Measurements from ENCODE around the gene FARP2. TPM values are rescaled to one million over a fixed set of nuclear protein-coding genes. Genes with fewer than 3 reads are reported as not detected.
"Not testable (repeated sequence)": the region's sequence is repeated elsewhere in the genome, so short reads cannot be mapped to it uniquely, and the experiment has no call there.

FARP2 gene
- total RNA-seq, 1 donor from 2014 or later, result 63.6 TPM

DNA sequence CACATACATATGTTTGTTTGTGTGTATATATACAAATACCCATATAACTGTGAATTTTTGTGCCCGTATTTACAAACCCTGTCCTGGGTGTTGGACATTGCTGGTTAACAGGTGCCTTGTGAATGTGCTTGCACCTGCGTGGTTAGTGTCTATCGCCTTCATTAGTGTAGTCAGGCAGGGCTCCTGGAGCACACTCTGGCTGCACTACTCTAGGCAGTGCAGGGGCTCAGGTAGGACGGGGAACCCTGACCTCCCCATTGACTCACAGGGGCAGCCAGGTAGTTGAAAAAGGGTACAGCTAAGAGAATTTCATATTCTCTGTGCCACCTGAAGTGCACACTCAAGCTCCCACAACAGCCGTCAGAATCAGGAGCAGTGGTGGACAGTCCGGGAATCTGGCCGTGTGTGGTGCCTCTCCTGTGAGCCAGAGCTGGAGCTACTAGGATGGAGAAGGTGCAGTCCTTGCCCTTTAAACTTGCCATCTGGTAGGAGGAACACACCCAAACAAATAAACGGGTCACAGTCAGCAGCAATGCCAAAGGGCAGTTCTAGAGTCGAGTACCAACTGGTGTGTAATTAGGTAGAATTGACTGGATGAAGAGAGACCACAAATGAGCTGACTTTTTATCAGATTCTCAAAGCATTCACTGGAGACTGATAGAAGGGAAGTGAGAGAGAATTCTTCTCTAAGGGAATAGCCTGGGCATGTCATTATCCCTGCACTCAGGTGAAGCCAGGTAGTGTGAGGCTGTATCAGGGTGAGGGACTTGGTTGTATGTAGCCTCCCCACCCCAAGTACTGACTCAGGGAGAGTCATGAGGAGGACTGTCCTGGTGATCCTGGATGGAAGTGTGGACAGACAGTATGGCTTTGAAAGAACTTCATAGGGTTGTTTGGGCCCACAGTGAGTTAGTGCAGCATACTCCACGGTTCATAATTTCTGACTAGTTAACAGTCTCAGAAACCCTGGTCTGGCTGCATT is 44.1 kb downstream of the FARP2 start:
- Mint-ChIP-seq H3K36me3 (ENCODE audit: insufficient read depth) (peaks cover 3% of the 10 kb centered on the region), H3K9me3 (ENCODE audit: low read depth) (no peaks in the 10 kb centered on the region), H3K4me3 (ENCODE audit: low read depth) (no peak overlapping the region), H3K27me3 (no peaks in the 10 kb centered on the region), H3K4me1 (ENCODE audit: low read depth) (peaks cover 6% of the 10 kb centered on the region), H3K27ac (peak overlapping the region; percentile 54)
- no peak for DNase-seq (ENCODE audit: low spot score, unreplicated experiment)
- TF ChIP-seq, protein P1, sequence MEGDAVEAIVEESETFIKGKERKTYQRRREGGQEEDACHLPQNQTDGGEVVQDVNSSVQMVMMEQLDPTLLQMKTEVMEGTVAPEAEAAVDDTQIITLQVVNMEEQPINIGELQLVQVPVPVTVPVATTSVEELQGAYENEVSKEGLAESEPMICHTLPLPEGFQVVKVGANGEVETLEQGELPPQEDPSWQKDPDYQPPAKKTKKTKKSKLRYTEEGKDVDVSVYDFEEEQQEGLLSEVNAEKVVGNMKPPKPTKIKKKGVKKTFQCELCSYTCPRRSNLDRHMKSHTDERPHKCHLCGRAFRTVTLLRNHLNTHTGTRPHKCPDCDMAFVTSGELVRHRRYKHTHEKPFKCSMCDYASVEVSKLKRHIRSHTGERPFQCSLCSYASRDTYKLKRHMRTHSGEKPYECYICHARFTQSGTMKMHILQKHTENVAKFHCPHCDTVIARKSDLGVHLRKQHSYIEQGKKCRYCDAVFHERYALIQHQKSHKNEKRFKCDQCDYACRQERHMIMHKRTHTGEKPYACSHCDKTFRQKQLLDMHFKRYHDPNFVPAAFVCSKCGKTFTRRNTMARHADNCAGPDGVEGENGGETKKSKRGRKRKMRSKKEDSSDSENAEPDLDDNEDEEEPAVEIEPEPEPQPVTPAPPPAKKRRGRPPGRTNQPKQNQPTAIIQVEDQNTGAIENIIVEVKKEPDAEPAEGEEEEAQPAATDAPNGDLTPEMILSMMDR (IDR thresholded peaks at IDR 0.05; ENCODE audit: unreplicated experiment), result no peak

DNA sequence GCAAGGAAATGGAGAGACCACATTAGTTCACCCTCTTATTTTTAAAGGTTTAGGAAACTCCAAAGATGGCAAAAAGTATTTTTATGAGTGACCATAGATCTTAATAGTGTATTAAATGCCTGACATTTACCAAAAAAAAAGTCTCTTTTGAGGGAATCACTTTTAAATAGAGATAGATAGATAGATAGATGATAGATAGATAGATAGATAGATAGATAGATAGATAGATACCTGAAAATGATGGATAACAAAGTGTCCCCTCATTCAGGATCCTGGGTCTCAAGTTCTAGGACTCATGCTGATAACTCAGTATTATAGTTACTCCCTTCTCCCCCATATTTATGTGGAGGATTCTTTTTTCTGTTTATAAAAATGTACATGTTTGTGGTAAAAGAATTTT is 52.8 kb downstream of the FARP2 start:
- H3K4me1 Mint-ChIP-seq (ENCODE audit: low read depth), result no peaks in the 10 kb centered on the region
- no peak overlapping the region for H3K4me3 Mint-ChIP-seq (ENCODE audit: low read depth)
- H3K36me3 Mint-ChIP-seq (ENCODE audit: insufficient read depth), result peaks cover 12% of the 10 kb centered on the region
- H3K27me3 Mint-ChIP-seq, result no peaks in the 10 kb centered on the region
- no peaks in the 10 kb centered on the region for H3K9me3 Mint-ChIP-seq (ENCODE audit: low read depth)
- TF ChIP-seq, protein P1 (IDR thresholded peaks at IDR 0.05; ENCODE audit: unreplicated experiment), result no peak
- no peak overlapping the region for H3K27ac Mint-ChIP-seq
- no peak for DNase-seq (ENCODE audit: low spot score, unreplicated experiment)

DNA sequence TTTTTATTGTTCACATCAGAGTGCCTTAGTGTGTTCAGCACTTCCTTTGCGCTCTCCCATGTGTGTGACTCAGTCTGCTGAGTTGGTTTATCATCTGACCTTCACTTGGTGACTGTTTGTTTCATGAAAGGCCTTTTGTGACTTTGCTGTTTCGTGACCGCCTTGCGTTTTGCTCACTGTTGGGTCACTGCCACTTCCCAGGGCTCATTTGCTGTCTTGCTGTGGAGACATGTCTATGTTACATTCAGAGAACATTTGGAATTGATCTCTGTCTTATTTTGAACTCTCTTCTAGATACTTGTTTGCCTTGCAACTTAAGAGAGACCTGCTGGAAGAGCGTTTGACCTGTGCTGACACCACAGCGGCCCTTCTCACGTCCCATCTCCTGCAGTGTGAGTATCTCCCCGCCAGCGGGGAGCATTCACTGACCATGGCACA is 54.7 kb downstream of the FARP2 start:
- no peak for DNase-seq (ENCODE audit: low spot score, unreplicated experiment)
- no peak overlapping the region for H3K27ac Mint-ChIP-seq

DNA sequence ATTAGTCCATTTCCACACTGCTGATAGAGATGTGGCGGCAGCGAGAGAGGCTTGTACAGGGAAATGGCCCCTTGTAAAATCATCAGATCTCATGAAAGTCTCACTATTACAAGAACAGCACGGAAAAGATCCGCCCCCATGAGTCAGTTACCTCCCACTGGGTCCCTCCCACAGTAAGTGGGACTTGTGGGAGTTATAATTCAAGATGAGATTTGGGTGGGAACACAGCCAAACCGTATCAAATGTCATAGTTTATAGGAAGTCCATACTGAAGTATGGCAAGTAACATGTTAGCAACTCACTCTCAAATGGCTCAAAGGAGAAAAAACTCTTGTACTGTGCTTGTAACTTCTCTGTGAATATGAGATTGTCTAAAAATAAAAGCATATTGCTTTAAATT is 56.1 kb downstream of the FARP2 start:
- Mint-ChIP-seq H3K36me3 (ENCODE audit: insufficient read depth) (peaks cover 23% of the 10 kb centered on the region), H3K27ac (no peak overlapping the region), H3K4me1 (ENCODE audit: low read depth) (no peaks in the 10 kb centered on the region), H3K27me3 (no peaks in the 10 kb centered on the region), H3K4me3 (ENCODE audit: low read depth) (no peak overlapping the region), H3K9me3 (ENCODE audit: low read depth) (no peaks in the 10 kb centered on the region)
- TF ChIP-seq, protein P1 (IDR thresholded peaks at IDR 0.05; ENCODE audit: unreplicated experiment), result no peak
- DNase-seq (ENCODE audit: low spot score, unreplicated experiment), result no peak

More for the DNA sequence above, 54.7 kb downstream of the FARP2 start:
- no peaks in the 10 kb centered on the region for H3K4me1 Mint-ChIP-seq (ENCODE audit: low read depth)
- H3K4me3 Mint-ChIP-seq (ENCODE audit: low read depth), result no peak overlapping the region
- peaks cover 19% of the 10 kb centered on the region for H3K36me3 Mint-ChIP-seq (ENCODE audit: insufficient read depth)
- TF ChIP-seq, protein P1 (IDR thresholded peaks at IDR 0.05; ENCODE audit: unreplicated experiment), result no peak
- H3K9me3 Mint-ChIP-seq (ENCODE audit: low read depth), result no peaks in the 10 kb centered on the region
- no peaks in the 10 kb centered on the region for H3K27me3 Mint-ChIP-seq

DNA sequence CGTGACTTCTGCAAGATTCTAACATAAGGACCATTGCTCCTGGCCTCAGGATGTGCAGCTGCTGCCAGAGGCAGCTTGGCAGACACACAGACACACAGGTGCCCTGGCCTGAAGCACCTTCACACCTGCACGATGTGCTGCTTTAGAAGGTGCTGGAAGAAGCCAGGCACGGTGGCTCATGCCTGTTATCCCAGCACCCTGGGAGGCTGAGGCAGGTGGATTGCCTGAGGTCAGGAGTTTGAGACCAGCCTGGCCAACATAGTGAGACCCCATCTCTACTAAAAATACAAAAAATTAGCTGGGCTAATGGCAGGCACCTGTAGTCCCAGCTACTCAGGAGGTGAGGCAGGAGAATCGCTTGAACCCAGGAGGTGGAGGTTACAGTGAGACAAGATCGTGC is 57.4 kb downstream of the FARP2 start:
- H3K9me3 Mint-ChIP-seq (ENCODE audit: low read depth); DNase-seq (ENCODE audit: low spot score, unreplicated experiment); H3K27ac Mint-ChIP-seq; H3K4me1 Mint-ChIP-seq (ENCODE audit: low read depth); H3K27me3 Mint-ChIP-seq; H3K4me3 Mint-ChIP-seq (ENCODE audit: low read depth): not testable (repeated sequence)
- H3K36me3 Mint-ChIP-seq (ENCODE audit: insufficient read depth), result peaks cover 24% of the 10 kb centered on the region
